Activated CD8-positive, alpha-beta T cell treated with anti-CD3 and anti-CD28 coated beads for 36 hours (primary cell): ENCODE data around the gene KBTBD8. TPM values are rescaled to one million over a fixed set of nuclear protein-coding genes. Genes with fewer than 3 reads are reported as not detected.

Experiments
- ATAC-seq: fragments of 200-7000 bp; cut with Tn5 transposase; one replicate; pipeline ENCODE4 v1.10.0; 2021; ENCODE audit warnings: mild to moderate bottlenecking, moderate library complexity
- CTCF ChIA-PET: fragments of 350-600 bp; sonication (Branson Sonifier 250); formaldehyde crosslinking; loops from one replicate; lab custom pipeline; 2021; ENCODE audit warnings: antibody characterized with exemption; lab: Charles Lee
- POLR2A ChIA-PET: fragments of 350-600 bp; sonication (Branson Sonifier 250); formaldehyde crosslinking; loops from one replicate; lab custom pipeline; 2021; ENCODE audit warnings: antibody characterized with exemption; lab: Charles Lee
- DNase-seq: peaks from one replicate; pipeline ENCODE4 v3.0.0-alpha.2; 2020
- H3K27ac Mint-ChIP-seq: one replicate; pipeline ENCODE4 v1.8.0; 2021; ENCODE audit warnings: mild to moderate bottlenecking, mixed read lengths
- H3K27me3 Mint-ChIP-seq: one replicate; pipeline ENCODE4 v1.8.0; 2021; ENCODE audit warnings: mixed read lengths
- H3K36me3 Mint-ChIP-seq: one replicate; pipeline ENCODE4 v1.8.0; 2021; ENCODE audit warnings: low read depth, mixed read lengths
- H3K4me1 Mint-ChIP-seq: one replicate; pipeline ENCODE4 v1.8.0; 2021; ENCODE audit warnings: low read depth, mixed read lengths
- H3K4me3 Mint-ChIP-seq: one replicate; pipeline ENCODE4 v1.8.0; 2021; ENCODE audit warnings: mild to moderate bottlenecking, moderate library complexity, mixed read lengths
- H3K9me3 Mint-ChIP-seq: one replicate; pipeline ENCODE4 v1.8.0; 2021; ENCODE audit warnings: mixed read lengths
- intact Hi-C: fragments of 100-400 bp; cut with micrococcal nuclease; formaldehyde crosslinking; loops from one replicate; pipeline ENCODE4 v1.10.0; 2022
- total RNA-seq, 2 experiments: library from RNA; stranded (reverse); gene quantifications; one replicate each; pipeline ENCODE4 v1.2.3, GENCODE V29; 2021
- TF ChIP-seq, protein P1 (sequence below): fragments of 200-600 bp; IDR thresholded peaks from one replicate; pipeline ENCODE4 v1.8.0; 2022; ENCODE audit warnings: antibody characterized with exemption, mild to moderate bottlenecking

The KBTBD8 gene, protein sequence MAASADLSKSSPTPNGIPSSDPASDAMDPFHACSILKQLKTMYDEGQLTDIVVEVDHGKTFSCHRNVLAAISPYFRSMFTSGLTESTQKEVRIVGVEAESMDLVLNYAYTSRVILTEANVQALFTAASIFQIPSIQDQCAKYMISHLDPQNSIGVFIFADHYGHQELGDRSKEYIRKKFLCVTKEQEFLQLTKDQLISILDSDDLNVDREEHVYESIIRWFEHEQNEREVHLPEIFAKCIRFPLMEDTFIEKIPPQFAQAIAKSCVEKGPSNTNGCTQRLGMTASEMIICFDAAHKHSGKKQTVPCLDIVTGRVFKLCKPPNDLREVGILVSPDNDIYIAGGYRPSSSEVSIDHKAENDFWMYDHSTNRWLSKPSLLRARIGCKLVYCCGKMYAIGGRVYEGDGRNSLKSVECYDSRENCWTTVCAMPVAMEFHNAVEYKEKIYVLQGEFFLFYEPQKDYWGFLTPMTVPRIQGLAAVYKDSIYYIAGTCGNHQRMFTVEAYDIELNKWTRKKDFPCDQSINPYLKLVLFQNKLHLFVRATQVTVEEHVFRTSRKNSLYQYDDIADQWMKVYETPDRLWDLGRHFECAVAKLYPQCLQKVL
- 10 to 100 TPM; 10.9 to 11.1 TPM for total RNA-seq

DNA sequence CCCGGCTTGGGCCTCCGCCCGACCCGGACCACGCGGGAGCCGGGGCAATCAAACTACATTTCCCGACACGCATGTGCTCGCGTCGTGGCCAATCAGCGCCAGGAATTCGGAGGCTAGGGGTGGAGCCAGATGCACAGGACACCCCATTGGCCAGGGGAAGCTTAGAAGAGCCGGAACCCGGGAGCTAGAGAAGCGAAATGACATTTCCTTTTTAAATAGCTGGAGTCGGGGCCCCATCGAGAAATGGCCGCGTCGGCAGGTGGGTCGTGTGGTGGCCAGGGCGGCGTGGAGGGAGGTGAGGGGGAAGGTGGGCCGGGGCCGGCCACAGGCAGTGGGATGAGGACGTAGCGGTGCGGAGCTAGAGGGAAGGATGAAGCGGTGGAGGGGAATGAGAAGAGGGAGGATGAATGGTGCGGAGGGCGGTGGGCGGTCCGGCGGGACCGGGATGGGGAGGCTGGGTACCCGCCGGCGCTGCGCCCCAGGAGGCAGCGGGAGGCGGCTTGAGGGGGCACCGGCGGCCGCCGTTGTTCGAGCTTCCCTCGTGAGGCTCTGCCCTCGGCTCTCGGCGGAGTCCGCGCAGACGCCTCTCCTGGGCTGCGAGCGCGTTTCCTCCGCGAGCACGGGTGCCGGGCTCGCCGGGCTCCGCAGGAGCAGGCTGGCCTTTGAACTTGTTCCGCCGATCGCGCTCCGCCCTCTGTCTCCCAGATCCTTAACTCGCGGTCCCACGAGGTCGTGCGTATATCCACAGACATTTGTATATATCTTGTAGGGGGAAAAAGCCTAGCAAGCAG, at the start of gene KBTBD8:
TSS of gene KBTBD8 (plus strand) at position 195 of the 791 bp plus-strand sequence. CDS start at position 244, 49 bp downstream.
- Mint-ChIP-seq H3K4me1 (peaks cover 29% of the 10 kb centered on the region), H3K27ac (peak within 1 kb of the TSS; percentile 94), H3K27me3 (peaks cover 9% of the 10 kb centered on the region), H3K4me3 (peak within 1 kb of the TSS; percentile 98), H3K9me3 (no peaks in the 10 kb centered on the region), H3K36me3 (peaks cover 16% of the 10 kb centered on the region)
- ATAC-seq (peak; percentile 95), DNase-seq (peak; percentile 98)
- TF ChIP-seq, protein P1, sequence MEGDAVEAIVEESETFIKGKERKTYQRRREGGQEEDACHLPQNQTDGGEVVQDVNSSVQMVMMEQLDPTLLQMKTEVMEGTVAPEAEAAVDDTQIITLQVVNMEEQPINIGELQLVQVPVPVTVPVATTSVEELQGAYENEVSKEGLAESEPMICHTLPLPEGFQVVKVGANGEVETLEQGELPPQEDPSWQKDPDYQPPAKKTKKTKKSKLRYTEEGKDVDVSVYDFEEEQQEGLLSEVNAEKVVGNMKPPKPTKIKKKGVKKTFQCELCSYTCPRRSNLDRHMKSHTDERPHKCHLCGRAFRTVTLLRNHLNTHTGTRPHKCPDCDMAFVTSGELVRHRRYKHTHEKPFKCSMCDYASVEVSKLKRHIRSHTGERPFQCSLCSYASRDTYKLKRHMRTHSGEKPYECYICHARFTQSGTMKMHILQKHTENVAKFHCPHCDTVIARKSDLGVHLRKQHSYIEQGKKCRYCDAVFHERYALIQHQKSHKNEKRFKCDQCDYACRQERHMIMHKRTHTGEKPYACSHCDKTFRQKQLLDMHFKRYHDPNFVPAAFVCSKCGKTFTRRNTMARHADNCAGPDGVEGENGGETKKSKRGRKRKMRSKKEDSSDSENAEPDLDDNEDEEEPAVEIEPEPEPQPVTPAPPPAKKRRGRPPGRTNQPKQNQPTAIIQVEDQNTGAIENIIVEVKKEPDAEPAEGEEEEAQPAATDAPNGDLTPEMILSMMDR = no peak
- intact Hi-C loops = loop anchor here (5.0 kb wide), 1 partner anchor 776 kb away; the partner anchor contains the start of gene SLC25A26
- POLR2A ChIA-PET = interaction anchor here (1.0 to 1.6 kb wide), 4 partner anchors 9 to 85 kb away, joined by 3 to 7 read pairs (median 4); no protein-coding TSS in a partner anchor
- CTCF ChIA-PET = interaction anchor here (0.7 to 3.6 kb wide), 5 partner anchors 10 to 116 kb away, joined by 3 to 30 read pairs (median 4); no protein-coding TSS in a partner anchor

DNA sequence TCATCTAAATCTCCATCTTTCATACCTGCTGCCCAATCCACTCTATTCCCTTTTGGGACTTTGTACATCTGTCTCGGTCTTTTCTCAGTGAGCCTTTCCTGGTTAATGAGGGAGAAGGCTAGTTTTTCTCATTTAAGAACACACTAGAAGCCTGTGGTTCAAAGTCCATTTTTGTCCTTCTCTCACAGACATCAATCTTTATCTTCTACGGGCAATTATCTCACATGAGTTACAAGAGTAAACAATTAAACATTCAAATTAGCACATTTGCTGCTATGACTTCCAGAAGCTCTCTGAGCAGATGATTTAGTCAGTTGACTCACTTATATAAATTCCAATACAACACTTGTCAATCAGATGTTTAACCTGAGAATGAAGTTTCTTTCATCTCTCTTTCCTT, 49.3 kb upstream of the KBTBD8 start:
- Mint-ChIP-seq H3K27me3 (peaks cover 2% of the 10 kb centered on the region), H3K4me1 (no peaks in the 10 kb centered on the region), H3K9me3 (no peaks in the 10 kb centered on the region), H3K27ac (no peak overlapping the region), H3K36me3 (no peaks in the 10 kb centered on the region), H3K4me3 (no peak overlapping the region)
- ChIA-PET POLR2A (no interaction called here), CTCF (no interaction called here)
- intact Hi-C loops = no loop called here
- TF ChIP-seq, protein P1 = no peak
- ATAC-seq (no peak), DNase-seq (no peak)

DNA sequence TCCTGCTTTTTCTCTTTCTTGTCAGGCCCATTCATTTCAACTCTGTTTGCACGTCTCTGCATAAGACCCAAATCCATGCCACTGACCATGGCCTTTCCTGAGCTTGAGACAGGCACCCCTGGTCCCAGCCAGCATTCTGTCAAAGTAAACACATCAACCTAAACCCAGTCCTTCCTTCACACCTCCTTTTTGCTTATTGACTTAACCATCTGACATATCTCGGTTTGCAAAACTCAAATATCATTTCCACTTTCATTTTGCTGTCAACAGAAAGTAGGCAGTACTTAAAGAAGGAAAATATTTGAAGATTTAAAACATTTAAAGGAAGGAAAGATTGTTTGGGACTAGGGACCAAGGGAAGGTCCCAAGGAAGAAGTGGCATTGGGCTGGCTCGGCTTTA, 48.2 kb upstream of the KBTBD8 start:
- intact Hi-C loops = no loop called here
- Mint-ChIP-seq H3K4me1 (no peaks in the 10 kb centered on the region), H3K27me3 (peaks cover 2% of the 10 kb centered on the region), H3K27ac (no peak overlapping the region), H3K36me3 (no peaks in the 10 kb centered on the region), H3K9me3 (no peaks in the 10 kb centered on the region), H3K4me3 (no peak overlapping the region)
- CTCF ChIA-PET = no interaction called here
- DNase-seq (no peak), ATAC-seq (no peak)
- POLR2A ChIA-PET = interaction anchor here (0.6 kb wide), 1 partner anchor 122 kb away, joined by 3 read pairs; no protein-coding TSS in a partner anchor
- TF ChIP-seq, protein P1 = no peak

DNA sequence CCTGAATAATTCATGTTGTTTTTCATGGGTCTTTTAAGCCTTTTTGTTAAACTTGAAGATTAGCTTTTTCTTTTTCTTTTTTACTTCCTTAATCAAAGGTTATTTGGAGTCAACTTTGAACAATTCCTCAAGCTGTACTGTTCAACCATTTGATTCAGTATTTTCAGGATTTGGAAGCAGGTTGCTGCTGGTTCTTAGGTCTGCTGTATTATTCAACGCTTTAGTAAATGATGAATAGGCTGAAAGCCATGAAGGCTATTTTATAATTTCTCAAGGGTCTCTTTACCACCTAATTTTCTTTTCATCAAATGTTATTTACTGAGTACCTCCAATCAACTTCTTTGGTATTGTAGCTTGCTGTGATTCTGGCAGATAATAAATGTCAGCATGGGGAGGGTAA, 45.8 kb upstream of the KBTBD8 start:
- H3K36me3 Mint-ChIP-seq = no peaks in the 10 kb centered on the region
- H3K9me3 Mint-ChIP-seq = no peaks in the 10 kb centered on the region
- ChIA-PET CTCF (interaction anchor here (2.5 to 3.1 kb wide), 2 partner anchors 14 to 20 kb away, joined by 12 to 15 read pairs; no protein-coding TSS in a partner anchor), POLR2A (no interaction called here)
- DNase-seq (no peak), ATAC-seq (no peak)
- H3K27me3 Mint-ChIP-seq = peaks cover 2% of the 10 kb centered on the region
- H3K4me3 Mint-ChIP-seq = no peak overlapping the region
- no peak overlapping the region for H3K27ac Mint-ChIP-seq
- intact Hi-C loops = no loop called here
- TF ChIP-seq, protein P1 = no peak
- no peaks in the 10 kb centered on the region for H3K4me1 Mint-ChIP-seq
